Glomerular visceral epithelial cell (primary cell): Measurements from ENCODE around the gene CLDN5.
"Not testable (repeated sequence)": the region's sequence is repeated elsewhere in the genome, so short reads cannot be mapped to it uniquely, and the experiment has no call there.

Experiments
- DNase-seq: peaks from one replicate; pipeline ENCODE4 v3.0.0-alpha.2; 2016; ENCODE audit errors: extremely low spot score

Gene CLDN5

DNA sequence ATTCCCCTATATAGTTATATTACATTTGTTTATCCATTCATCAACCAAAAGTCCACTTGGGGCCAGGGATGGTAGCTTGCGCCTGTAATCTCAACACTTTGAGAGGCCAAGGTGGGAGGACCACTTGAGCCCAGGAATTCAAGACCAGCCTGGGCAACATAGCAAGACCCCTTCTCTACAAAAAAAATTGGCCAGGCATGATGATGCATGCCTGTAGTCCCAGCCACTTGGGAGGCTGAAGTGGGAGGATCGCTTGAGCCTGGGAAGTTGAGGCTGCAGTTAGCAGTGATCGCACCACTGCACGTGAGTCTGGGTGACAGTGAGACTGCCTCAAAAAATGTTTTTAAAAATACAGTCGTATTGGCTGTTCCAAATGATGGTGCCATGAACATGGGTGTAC lies 24.2 kb upstream of the CLDN5 start:
- not testable (repeated sequence) for DNase-seq

DNA sequence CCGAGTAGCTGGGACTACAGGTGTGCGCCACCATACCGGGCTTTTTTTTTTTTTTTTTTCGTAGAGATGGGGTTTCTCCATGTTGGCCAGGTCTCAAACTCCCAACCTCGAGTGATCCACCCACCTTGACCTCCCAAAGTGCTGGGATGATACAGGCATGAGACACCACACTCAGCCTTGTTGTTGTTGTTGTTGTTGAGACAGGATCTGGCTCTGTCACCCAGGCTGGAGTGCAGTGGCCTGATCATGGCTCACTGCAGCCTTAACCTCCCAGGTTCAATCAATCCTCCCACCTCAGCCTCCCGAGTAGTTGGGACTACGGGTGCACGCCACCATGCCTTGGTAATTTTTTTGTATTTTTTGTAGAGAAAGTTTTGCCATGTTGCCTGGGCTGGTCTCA lies 23.4 kb upstream of the CLDN5 start:
- no peak for DNase-seq

DNA sequence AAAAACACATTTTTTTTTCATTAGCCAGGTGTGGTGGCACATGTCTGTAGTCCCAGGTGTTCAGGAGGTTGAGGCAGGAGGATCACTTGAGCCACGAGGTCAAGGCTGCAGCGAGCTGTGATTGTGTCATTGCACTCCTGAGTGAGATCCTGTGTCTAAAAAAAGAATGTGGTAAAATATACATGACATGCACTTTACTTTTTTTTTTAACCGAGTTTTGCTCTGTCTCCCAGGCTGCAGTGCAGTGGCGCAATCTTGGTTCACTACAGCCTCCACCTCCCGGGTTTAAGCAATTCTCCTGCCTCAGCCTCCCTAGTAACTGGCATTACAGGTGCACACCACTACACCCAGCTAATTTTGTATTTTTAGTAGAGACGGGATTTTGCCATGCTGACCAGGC lies 22.5 kb upstream of the CLDN5 start:
- DNase-seq, result no peak

DNA sequence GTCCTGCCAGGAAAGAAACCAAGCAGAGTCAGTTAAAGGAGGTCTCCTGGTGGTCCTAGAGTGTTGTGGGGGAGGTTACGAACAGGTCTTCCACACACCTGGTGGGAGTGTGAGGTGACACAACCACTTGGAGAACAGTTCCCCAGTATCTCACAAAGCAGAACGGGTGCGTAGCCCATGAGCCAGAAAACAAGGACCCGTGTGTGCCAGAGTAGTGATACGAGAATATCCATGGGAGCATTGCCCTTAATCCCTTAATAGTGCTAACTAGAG lies 21.7 kb upstream of the CLDN5 start:
- no peak for DNase-seq

DNA sequence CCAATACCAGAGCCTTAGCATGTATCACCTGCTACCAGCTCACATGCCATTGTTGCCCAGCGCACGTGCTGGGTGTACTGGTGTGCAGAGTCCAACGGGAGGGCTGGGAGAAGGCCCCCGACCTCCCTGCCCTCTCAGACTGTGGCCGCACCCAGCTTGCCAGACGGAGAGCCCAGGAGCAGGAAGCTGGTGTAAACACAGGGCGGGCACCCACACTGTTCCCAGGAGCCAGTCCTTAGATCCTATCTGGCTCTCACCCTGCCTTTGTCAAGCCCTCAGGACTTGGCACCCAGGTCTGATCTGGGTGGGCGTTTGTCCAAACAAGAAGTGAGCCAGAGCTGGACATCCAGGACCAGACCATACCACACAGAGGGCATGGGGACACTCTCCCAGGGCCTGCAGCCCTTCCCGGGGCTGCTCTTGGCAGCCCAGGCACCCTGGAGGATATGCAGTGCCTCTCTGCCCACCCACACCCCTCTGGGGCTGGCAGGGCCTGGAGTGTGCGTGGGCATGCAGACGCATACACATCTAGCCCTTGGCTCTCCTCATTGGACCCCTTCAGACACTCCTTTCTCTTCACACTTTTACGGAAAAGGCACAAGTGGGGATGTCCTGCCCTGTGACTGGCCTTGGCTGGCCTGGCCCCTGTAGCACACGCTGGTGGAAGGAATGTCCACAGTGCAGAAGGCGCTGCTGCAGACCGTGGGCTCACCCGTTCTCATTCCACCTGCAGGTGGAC lies 19.9 kb upstream of the CLDN5 start:
- DNase-seq, result no peak

DNA sequence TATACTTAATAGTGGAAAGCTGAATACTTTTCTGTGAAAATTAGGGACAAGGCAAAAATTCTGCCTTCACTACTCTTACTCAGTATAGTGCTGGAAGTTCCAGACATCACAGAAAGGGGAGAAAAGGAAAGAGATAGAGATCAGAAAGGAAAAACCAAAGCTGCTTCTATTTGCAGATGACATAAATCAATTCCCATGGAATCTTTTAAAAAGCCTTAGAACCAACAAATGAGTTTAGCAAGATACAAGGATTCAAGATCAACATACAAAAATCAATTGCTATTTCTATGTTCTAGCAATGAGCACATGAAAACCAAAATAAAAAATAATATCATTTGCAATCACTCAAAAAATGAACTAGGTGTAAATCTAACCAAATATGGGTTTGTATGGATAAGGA lies 16.2 kb upstream of the CLDN5 start:
- no peak for DNase-seq

DNA sequence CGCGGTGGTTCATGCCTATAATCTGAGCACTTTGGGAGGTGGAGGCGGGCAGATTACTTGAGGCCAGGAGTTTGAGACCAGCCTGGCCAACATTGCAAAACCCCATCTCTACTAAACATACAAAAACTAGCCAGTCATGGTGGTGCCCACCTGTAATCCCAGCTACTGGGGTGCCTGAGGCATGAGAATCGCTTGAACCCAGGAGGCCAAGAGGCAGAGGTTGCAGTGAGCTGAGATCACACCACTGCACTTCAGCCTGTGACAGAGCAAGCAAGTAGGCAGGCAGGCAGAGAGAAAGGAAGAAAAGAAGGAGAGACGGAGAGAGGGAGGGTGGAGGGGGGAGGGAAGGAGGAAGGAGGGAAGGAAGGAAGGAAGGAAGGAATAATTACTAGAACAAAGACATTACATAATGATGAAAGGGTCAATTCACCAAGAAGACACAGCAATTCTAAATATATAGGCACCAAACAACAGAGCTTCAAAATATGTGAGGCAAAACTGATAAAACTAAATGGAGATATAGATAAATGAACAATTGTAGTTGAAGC lies 13.8 kb upstream of the CLDN5 start:
- no peak for DNase-seq

DNA sequence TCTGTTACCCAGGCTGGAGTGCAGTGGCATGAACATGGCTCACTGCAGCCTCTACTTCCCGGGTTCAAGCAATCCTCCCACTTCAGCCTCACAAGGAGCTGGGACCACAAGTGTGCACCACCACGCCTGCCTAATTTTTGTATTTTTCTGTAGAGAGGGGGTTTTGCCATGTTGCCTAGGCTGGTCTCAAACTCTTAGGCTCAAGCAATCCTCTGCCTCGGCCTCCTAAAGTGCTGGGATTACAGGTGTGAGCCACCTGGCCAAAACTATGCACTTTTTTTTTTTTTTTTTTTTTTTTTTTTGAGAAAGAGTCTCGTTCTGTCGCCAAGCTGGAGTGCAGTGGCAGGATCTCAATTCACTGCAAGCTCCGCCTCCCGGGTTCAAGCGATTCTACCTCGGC lies 12.4 kb upstream of the CLDN5 start:
- DNase-seq, result no peak

DNA sequence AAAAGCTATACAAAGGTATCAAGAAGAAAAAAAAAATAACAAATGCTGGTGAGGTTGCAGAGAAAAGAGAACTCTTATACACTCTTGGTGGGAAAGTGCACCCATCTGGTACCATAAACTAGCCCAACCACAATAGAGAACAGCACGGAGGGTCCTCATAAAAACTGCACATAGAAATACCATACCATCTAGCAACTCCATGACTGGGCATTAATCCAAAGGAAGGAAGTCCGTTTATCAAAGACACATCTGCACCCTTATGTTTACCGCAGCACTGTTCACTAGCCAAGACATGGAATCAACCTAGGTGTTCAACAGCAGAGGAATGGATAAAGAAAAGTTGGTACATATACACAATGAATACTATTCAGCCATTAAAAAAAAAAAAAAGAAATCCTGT lies 10.8 kb upstream of the CLDN5 start:
- DNase-seq, result no peak

DNA sequence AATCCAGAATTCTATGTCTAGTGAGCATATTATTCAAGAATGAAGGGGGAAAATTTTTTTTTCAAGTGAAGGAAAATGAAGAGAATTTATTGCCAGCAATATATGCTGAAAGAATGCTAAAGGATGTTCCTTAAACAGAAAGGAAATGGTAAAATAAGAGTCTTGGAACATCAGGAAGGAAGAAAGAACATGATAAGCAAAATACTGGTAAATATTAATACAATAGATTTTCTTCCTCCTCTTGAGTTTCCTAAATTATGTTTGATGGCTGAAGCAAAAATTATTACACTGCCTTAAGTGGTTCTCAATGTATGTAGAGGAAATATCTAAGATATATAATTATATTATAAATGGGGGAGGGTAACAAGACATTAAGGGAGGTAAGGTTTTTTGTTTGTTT lies 9.6 kb upstream of the CLDN5 start:
- DNase-seq, result no peak

DNA sequence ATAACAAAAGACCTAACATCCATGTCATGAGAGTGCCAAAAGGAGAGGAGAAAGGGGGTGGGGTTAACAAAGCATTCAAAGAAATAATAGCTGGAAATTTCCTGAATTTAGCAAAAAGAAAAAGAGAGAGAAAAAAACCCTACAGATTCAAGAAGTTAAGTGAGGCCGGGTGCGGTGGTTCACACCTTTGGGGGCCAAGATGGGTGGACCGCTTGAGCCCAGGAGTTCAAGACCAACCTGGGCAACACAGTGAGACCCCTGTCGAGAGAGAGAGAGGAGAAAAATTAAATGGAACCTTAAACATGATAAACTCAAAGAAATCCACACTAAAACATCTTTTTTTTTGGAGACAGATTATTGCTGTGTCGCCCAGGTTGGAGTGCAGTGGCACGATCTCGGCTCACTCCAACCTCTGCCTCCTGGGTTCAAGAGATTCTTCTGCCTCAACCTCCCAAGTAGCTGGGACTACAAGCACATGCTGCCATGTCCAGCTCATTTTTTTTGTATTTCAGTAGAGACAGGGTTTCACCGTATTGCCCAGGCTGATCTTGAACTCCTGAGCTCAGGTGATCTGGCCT lies 8.9 kb upstream of the CLDN5 start:
- no peak for DNase-seq

DNA sequence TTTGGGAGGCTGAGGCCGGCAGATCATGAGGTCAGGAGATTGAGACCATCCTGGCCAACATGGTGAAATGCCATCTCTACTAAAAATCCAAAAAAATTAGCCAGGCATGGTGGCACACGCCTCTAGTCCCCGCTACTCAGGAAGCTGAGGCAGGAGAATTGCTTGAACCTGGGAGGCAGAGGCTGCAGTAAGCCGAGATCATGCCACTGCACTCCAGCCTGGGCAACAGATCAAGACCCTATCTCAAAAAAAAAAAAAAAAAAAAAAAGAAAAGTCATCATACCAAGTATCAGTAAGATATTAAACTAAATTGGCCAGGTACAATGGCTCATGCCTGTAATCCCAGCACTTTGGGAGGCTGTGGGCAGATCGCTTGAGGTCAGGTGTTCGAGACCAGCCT lies 7.1 kb upstream of the CLDN5 start:
- DNase-seq, result not testable (repeated sequence)

DNA sequence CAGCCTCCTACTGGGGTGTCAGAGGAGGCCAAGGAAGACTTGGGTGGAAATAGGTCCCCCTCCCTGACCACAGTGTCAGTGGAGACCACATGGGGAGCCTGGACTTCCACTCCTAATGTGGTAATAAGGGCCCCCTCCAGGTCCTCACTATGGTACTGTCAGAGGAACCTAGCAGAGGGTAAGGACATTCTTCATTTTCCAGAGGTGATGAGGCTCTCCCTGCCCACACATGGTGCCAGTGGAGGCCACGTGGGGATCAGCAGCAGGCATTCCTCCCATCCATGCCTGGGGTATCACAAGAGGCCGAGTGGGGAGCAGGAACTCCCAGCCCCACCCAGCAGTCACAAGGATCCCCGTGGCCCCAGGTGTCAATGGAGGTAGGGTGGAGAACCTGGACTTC lies 6.5 kb upstream of the CLDN5 start:
- DNase-seq, result no peak

DNA sequence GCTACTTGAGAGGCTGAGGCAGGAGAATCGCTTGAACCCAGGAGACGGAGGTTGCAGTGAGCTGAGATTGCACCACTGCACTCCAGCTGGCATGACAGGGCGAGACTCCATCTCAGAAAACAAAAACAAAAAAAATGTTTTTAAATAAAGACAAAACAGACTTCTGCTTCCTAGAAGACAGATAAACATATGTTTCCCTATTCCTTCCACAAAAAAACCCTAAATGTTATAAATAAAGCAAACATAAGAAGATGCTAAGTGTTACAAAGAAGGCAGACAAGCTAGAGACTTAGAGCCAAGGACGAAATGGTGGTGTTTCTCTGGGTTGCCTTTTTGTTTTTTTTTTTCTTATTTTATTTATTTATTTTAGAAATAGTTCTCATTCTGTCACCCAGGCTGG lies 5.6 kb upstream of the CLDN5 start:
- no peak for DNase-seq

DNA sequence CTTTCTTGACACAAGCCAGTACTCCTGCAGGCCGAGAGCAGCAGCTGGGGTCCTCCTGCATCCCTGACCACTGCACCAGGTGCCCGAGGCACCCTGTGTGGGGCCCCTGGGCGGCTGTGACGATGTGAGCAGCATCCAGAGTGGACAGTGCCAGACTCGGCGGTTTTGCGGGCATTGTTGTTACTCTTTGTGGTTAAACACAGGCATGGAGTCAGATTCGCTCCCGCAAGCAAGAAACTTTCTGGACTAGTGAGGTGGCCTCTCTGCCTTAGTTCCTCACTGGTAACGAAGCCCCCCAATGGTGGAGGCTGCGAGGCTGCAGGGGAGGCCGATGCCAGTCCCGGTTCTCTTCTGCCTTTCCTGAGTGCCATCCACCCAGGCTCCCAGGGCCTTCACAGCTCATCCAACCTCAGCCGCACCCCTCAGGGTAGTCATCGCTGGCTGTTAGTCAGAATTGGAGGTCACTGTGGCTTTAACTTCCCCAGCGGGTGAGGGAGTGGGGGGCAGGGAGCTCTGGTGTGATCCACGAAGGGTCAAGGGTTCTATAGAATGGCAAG lies 3.7 kb upstream of the CLDN5 start:
- DNase-seq, result peak; percentile 15

DNA sequence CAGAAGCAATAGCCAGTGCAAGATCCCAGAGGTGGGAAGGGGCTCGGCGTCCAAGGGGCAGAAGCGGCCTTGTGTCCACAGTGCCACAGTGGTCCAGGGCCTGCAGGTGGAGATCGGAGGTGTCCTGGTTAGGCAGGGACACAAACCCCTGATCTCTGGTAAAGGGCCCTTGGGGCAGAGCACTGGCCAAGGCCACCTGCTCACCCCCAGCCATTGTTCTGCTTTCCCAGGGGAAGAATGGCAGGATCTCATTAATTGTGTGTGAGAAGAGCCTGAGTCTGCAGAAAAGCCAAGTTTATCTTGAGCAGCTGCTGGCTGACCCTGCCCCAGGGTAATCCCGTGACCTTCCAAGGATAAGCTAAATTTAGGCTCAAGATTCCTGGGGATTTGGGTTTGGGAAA lies 3.1 kb upstream of the CLDN5 start:
- no peak for DNase-seq

DNA sequence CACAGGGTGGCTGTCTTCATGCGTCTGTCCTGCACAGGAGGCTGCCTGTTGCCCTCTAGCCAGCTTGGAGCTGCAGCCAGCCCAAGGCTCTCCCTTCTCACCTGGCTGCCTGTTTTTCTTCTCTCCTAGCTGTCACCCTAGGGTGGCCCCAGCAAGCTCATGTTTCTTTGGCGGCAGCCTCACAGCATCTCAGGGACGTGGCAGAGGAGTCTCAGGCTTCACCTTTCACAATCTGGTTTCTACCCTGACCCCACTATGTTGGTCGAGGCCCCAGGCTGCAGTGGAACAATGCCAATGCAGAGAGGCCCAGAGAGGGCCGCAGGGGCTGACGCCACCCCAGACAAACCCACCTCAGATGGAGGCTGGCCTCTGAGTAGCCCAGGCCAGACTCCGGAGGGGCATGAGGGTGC lies 2.5 kb upstream of the CLDN5 start:
- DNase-seq, result no peak

DNA sequence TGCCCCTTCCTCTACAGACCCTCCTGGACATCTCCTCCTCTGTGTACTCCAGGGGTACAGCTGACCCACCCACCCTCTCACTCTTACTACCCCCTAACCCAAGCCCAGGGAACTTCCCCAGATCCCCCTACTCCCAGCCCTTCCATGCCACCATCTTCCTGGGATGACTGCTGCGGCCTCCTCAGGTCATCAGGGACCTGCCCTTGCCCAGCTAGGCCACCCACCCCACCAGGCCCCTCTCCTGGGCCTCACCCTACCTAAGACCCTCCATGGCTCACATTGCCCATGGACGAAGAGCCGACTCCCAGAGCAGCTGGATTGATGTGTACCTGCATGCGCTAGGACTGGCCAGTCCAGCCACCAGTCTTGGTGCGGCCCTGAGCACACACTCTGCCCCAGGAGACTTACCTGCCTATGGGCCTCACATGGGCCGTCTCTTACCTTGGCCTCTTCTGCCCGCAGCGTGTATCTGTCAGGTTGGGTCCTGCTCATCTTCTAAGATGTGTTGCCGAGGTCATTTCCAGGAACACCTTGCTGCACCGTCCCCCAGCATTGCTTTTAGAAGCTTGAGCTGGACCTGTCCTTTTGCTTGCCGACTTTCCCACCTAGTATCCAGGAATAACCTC lies 2.0 kb upstream of the CLDN5 start:
- no peak for DNase-seq

DNA sequence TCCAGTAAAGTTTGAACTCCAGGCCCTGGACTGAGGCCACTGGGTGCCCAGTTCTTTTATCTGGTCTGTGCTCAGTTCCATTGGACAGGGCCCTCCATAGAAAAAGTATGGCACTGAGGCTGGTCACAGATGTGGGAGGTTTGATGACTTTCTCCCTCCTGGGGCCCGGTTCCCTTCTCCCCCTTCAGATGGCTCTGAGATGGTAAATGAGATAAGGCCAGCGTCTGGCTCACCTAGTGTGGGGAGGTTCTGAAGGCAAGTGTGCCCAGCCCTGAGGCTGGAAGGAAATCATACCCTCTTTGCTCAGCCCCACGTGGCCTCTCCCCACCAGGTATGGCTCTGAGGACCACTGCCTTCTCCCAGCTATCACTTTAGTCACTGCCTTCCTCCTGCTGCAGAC lies 1.5 kb upstream of the CLDN5 start:
- DNase-seq, result no peak

DNA sequence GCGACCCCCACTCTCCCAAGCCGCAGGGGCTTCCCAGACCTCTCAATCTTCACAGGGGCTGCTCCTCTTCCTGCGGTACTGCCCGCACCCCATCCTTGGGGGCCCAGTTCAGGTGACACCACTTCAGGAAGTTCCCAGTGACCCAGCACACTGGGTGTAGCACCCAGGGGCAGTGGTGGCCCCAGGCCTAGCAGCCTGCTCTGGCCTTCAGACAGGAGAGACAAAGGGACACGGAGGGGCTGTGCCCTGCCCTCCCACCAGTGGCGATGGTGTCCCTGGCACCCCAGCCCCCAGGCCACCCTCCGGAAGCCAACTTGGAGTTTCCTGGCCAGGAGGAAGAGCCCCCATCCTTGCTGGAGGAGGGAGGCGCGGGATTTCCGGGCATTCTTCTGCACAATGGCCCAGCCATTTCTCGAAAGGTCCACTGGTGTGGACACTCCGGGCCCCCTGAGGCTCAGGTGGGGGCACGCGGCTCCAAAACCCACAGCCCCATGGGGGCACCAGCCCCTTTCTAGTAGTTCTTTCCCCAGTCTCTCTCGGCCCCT lies 978 bp upstream of the CLDN5 start:
- DNase-seq, result no peak

DNA sequence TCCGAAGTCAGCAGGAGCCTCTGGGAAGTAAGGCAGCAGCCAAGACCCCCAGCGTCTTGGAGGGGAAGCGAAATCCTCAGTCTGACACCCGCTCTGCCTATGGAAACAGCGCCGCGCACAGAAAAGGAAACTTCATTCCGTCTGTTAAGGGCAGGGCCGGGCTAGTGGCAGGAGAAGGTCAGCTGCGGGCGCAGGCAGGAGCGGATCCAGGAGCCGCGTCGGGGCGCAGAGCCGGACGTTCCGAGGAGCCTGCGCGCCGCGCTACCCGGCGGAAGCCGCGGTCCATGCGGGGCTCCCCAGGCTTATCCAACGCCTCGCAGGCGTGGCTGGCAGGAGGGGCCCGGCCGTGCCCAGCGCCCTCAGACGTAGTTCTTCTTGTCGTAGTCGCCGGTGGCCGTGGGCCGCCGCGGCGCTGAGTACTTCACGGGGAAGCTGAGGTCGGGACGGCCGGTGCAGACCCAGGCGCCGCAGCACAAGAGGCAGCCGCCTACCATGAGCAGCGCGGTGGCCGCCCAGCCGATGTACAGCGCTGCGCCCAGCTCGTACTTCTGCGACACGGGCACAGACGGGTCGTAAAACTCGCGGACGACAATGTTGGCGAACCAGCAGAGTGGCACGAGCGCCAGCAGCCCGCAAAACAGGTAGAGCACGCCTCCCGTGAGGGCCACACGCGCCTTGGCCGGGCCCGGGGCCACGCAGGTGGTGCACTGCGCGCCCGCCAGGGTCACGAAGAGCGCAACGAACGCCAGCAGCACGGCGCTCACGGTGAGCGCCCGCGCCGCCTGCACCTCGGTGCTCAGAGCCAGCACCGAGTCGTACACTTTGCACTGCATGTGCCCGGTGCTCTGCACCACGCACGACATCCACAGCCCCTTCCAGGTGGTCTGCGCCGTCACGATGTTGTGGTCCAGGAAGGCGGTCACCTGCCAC lies 705 bp downstream of the CLDN5 start:
- no peak for DNase-seq

DNA sequence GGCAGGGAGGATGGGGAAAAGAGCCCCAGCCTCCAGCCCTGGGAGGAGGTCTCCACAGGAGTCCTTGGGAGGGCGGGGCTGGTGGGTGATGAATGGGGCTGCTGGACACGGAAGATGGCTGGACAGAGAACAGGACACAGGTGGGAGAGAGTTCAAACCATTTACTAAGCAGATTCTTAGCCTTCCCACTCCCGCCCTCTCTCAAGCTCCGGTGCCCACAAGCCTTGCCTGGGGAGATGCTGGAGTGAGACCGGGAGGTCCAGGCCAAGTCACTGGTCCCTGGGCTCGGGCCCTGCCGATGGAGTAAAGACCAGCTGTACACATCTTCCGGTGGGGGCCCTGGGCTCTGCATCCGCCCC lies 1.4 kb downstream of the CLDN5 start:
- no peak for DNase-seq
